ENCODE measurements around the gene UBE2L6.

- no peak for TF ChIP-seq CTCF (IDR thresholded peaks at IDR 0.05; ENCODE audit: low read depth, low read length, missing input control)
- TF ChIP-seq GABPA (IDR thresholded peaks at IDR 0.05 in 1 of 2, conservative IDR thresholded peaks at IDR 0.05 in 1 of 2), result no peak
- TF ChIP-seq EGR1 (IDR thresholded peaks at IDR 0.05; ENCODE audit: low read depth in 2 of 2), result no peak
- no peak for TF ChIP-seq SP1 (IDR thresholded peaks at IDR 0.05)
- no peak for TF ChIP-seq HNF4G (IDR thresholded peaks at IDR 0.05)
- TF ChIP-seq ZBTB33 (IDR thresholded peaks at IDR 0.05), result no peak
- no peak for TF ChIP-seq RAD21 (IDR thresholded peaks at IDR 0.05)
- TF ChIP-seq TAF1 (conservative IDR thresholded peaks at IDR 0.05), result no peak
- TF ChIP-seq ATF3 (IDR thresholded peaks at IDR 0.05), result no peak
- TF ChIP-seq MAX (IDR thresholded peaks at IDR 0.05), result no peak
- no peak for TF ChIP-seq REST (IDR thresholded peaks at IDR 0.05)
Observed at GRCh38 chr11:57529012-57529411, 38.5 kb downstream of the UBE2L6 start.

Data from liver (tissue), 3 donors.